GM12878 (cell line): ENCODE measurements around the gene SCNN1B. TPM values are rescaled to one million over a fixed set of nuclear protein-coding genes. Genes with fewer than 3 reads are reported as not detected.

Experiments
- ATAC-seq: fragments of 200-7000 bp; cut with Tn5 transposase; 3 replicates; pipeline ENCODE4 v1.9.1; 2020; ENCODE audit warnings: mild to moderate bottlenecking, moderate library complexity
- BruUV-seq: library from RNA; stranded (reverse); fragments of 400-500 nt; replicated peaks from 2 replicates; lab custom pipeline; 2021; lab: Mats Ljungman, UMichigan
- CTCF ChIA-PET: fragments of 300-600 bp; sonication (Branson Sonifier 250); formaldehyde crosslinking; extraction: SDS; loops from one replicate; lab custom pipeline; 2021; ENCODE audit warnings: inconsistent platforms; lab: Yijun Ruan, JAX
- POLR2A ChIA-PET: fragments of 350-600 bp; formaldehyde crosslinking; extraction: SDS; loops from one replicate; lab custom pipeline; 2021; ENCODE audit warnings: inconsistent platforms; lab: Charles Lee
- RAD21 ChIA-PET: fragments of 300-600 bp; sonication (Branson Sonifier 250); formaldehyde crosslinking; loops from one replicate; lab custom pipeline; 2023; ENCODE audit warnings: antibody characterized with exemption; ENCODE audit not compliant: unreplicated experiment; lab: Charles Lee
- SMC1A ChIA-PET: fragments of 300-600 bp; sonication (Branson Sonifier 250); formaldehyde crosslinking; loops from one replicate; lab custom pipeline; 2023; ENCODE audit not compliant: unreplicated experiment, uncharacterized antibody; lab: Charles Lee
- DNase-seq: peaks from one replicate; pipeline ENCODE4 v3.0.0-alpha.2; 2011; ENCODE audit warnings: low read depth, low spot score
- FAIRE-seq: peaks from 3 replicates; lab custom pipeline; 2011; peaks lifted over from hg19 to GRCh38; lab: Jason Lieb, UNC
- H2AFZ ChIP-seq: 2 replicates; pipeline ENCODE4 v1.6.0; 2011; ENCODE audit warnings: low read depth, low read length, control low read depth; ENCODE audit not compliant: control insufficient read depth
- H3K27ac ChIP-seq: 2 replicates; pipeline ENCODE4 v1.5.1; 2011; ENCODE audit warnings: control low read depth; ENCODE audit not compliant: control insufficient read depth, insufficient read depth
- H3K27me3 ChIP-seq, 2 experiments: replicated peaks in 1 of 2; 2 replicates each; pipeline versions ENCODE4 v1.6.0 to v1.6.1; 2011; ENCODE audit warnings: low read length in 1 of 2; ENCODE audit not compliant: control insufficient read depth in 2 of 2, insufficient read depth in 2 of 2
- H3K36me3 ChIP-seq, 2 experiments: 2 replicates each; pipeline ENCODE4 v1.5.1; 2011; ENCODE audit warnings: low read length in 1 of 2; ENCODE audit not compliant: control insufficient read depth in 2 of 2, insufficient read depth in 2 of 2
- H3K4me1 ChIP-seq: 2 replicates; pipeline ENCODE4 v1.6.1; 2011; ENCODE audit warnings: mild to moderate bottlenecking, low read length, moderate library complexity, mixed read lengths; ENCODE audit not compliant: control insufficient read depth, insufficient read depth
- H3K4me2 ChIP-seq: 2 replicates; pipeline ENCODE4 v1.6.0; 2011; ENCODE audit warnings: control low read depth; ENCODE audit not compliant: control insufficient read depth, insufficient read depth
- H3K4me3 ChIP-seq: fragments of 200-600 bp; sonication (generic); 2 replicates; pipeline ENCODE4 v1.5.1; 2016
- H3K79me2 ChIP-seq: 2 replicates; pipeline ENCODE4 v1.6.0; 2011; ENCODE audit warnings: low read length; ENCODE audit not compliant: control insufficient read depth, insufficient read depth
- H3K9ac ChIP-seq: 2 replicates; pipeline ENCODE4 v1.8.0; 2011; ENCODE audit warnings: low read length, control low read depth, mixed read lengths; ENCODE audit not compliant: control insufficient read depth, insufficient read depth
- H3K9me3 ChIP-seq: replicated peaks from 3 replicates; pipeline ENCODE4 v1.5.1; 2011; ENCODE audit warnings: mild to moderate bottlenecking, low read length; ENCODE audit not compliant: control insufficient read depth, insufficient read depth
- H4K20me1 ChIP-seq: 2 replicates; pipeline ENCODE4 v1.6.0; 2011; ENCODE audit not compliant: control insufficient read depth, insufficient read depth
- KDM1A ChIP-seq: fragments of 200-600 bp; sonication (generic); IDR thresholded peaks from 2 replicates; pipeline ENCODE4 v1.6.1; 2016; ENCODE audit warnings: borderline replicate concordance
- PAX8 ChIP-seq: fragments of 450-650 bp; IDR thresholded peaks from 2 replicates; pipeline ENCODE4 v1.6.1; 2017; ENCODE audit warnings: mild to moderate bottlenecking, moderate library complexity
- RAD51 ChIP-seq: fragments of 450-650 bp; IDR thresholded peaks from 2 replicates; pipeline ENCODE4 v1.6.1; 2016; ENCODE audit warnings: moderate library complexity, mild to moderate bottlenecking, inconsistent platforms
- RFX5 ChIP-seq: IDR thresholded peaks from 2 replicates; pipeline ENCODE4 v1.6.1; 2011; ENCODE audit warnings: low read depth, low read length, improper control_type of control experiment
- SMAD1 ChIP-seq: fragments of 450-650 bp; IDR thresholded peaks from 2 replicates; pipeline ENCODE4 v1.6.1; 2018; ENCODE audit warnings: mild to moderate bottlenecking, low read depth; ENCODE audit not compliant: partially characterized antibody
- ZBED1 ChIP-seq: IDR thresholded peaks from 2 replicates; pipeline ENCODE4 v1.6.1; 2016; ENCODE audit warnings: borderline replicate concordance
- ZNF687 ChIP-seq: fragments of 450-650 bp; IDR thresholded peaks from 2 replicates; pipeline ENCODE4 v1.6.1; 2017; ENCODE audit warnings: mild to moderate bottlenecking, moderate library complexity
- WGBS: methylation state at CpG from one replicate; pipeline ENCODE4 v1.1.6; 2016; ENCODE audit warnings: low lambda C conversion rate; ENCODE audit not compliant: insufficient replicate concordance, insufficient coverage; ENCODE audit errors: missing lambda C conversion rate; 5-methylcytosine and 5-hydroxymethylcytosine counted together
- in situ Hi-C: fragments of 300-500 bp; cut with MboI; formaldehyde crosslinking; loops from 9 replicates; pipeline ENCODE4 v1.14.3; 2018; ENCODE audit warnings: mixed read lengths
- intact Hi-C: fragments of 100-400 bp; cut with micrococcal nuclease; formaldehyde crosslinking; loops from one replicate; pipeline ENCODE4 v1.14.2; 2022; ENCODE audit not compliant: unreplicated experiment
- polyA plus RNA-seq, 11 experiments: library from polyadenylated mRNA; depleted of rRNA in 4 of 11; unstranded in 6 of 11; stranded (reverse) in 5 of 11; fragments of >200 nt; fragmentation: Nextera tagmentation in 4 of 11; fragmentation: Illumina TruSeq in 1 of 11; extraction: Ambion mirVana in 4 of 11; extraction: Trizol in 1 of 11; gene quantifications; 1 replicate in 1 of 11; 2 replicates in 10 of 11; pipeline versions ENCODE4 v1.2.1 to v1.2.3, GENCODE V29; 2011 to 2016; ENCODE audit warnings: inconsistent platforms in 2 of 11, missing spikeins in 2 of 11, low read depth in 1 of 11
- total RNA-seq, 4 experiments: library from RNA; depleted of rRNA in 3 of 4; stranded (reverse); fragments of >200 nt in 3 of 4; fragmentation: Illumina TruSeq in 1 of 4; extraction: Trizol in 1 of 4; gene quantifications; 2 replicates each; pipeline versions ENCODE4 v1.2.1 to v1.2.3, GENCODE V29; 2013 to 2021

SCNN1B gene
- total and polyA plus RNA-seq, 10 of the 15 experiments (the other 5 are each of a cell fraction or from before 2014, with no cell fraction given), result 0.28 to 1.5 (median 0.64) TPM

- Histone ChIP-seq H3K4me3 (no peak overlapping the region), H3K9me3 (no peaks in the 10 kb centered on the region), H3K36me3 (peaks cover 4 to 6% of the 10 kb centered on the region in 2 experiments; a peak in 3 of 4 replicates), H3K9ac (no peak overlapping the region), H3K27ac (no peak overlapping the region), H2AFZ (no peak overlapping the region), H4K20me1 (no peaks in the 10 kb centered on the region), H3K79me2 (no peaks in the 10 kb centered on the region), H3K4me1 (no peaks in the 10 kb centered on the region), H3K27me3 (no peaks in the 10 kb centered on the region), H3K4me2 (no peak overlapping the region)
- TF ChIP-seq SMAD1 (no peak), ZBED1 (no peak), PAX8 (no peak), KDM1A (no peak), RFX5 (no peak), RAD51 (no peak), ZNF687 (no peak)
- no peak for ATAC-seq
- over 99% methylated on average over 6 of the region's 6 CpGs for WGBS
- CTCF ChIA-PET, result interaction anchor here (0.6 kb wide), 1 partner anchor 99 kb away, joined by 3 read pairs; no protein-coding TSS in a partner anchor
- SMC1A ChIA-PET, result no interaction called here
- RAD21 ChIA-PET, result no interaction called here
- DNase-seq, result no peak
- POLR2A ChIA-PET, result no interaction called here
- intact Hi-C loops (no loop called here), in situ Hi-C loops (no loop called here)
- FAIRE-seq, result no peak
- BruUV-seq, result no TSS peak
Measured at GRCh38 chr16:23395732-23396131, 93.6 kb downstream of the SCNN1B start.
